RWPE2 (cell line): ENCODE results near the gene C16orf90.
"Not testable (repeated sequence)": the region's sequence is repeated elsewhere in the genome, so short reads cannot be mapped to it uniquely, and the experiment has no call there.

Experiments
- ATAC-seq: fragments of 200-7000 bp; cut with Tn5 transposase; 3 replicates; pipeline ENCODE4 v1.9.1; 2021; ENCODE audit warnings: low read depth
- DNase-seq: peaks from one replicate; pipeline ENCODE4 v3.0.0-alpha.2; 2020; ENCODE audit warnings: low spot score
- H3K27ac ChIP-seq: fragments of 450-650 bp; 2 replicates; pipeline ENCODE4 v1.5.1; 2017; ENCODE audit warnings: mild to moderate bottlenecking; ENCODE audit not compliant: poor library complexity, severe bottlenecking
- H3K27me3 ChIP-seq: fragments of 250-450 bp; sonication (Bioruptor Pico); 2 replicates; pipeline ENCODE4 v1.5.1; 2021; ENCODE audit warnings: mild to moderate bottlenecking, moderate library complexity; ENCODE audit not compliant: insufficient read depth, poor library complexity, severe bottlenecking
- H3K36me3 ChIP-seq: fragments of 250-450 bp; sonication (Bioruptor Pico); 2 replicates; pipeline ENCODE4 v1.5.1; 2020; ENCODE audit warnings: low read depth, mild to moderate bottlenecking, moderate library complexity
- H3K4me1 ChIP-seq: fragments of 250-450 bp; sonication (Bioruptor Pico); 2 replicates; pipeline ENCODE4 v1.5.1; 2021; ENCODE audit warnings: mild to moderate bottlenecking, moderate library complexity; ENCODE audit not compliant: insufficient read depth, poor library complexity, severe bottlenecking
- H3K4me3 ChIP-seq: fragments of 250-450 bp; sonication (Bioruptor Pico); 2 replicates; pipeline ENCODE4 v1.5.1; 2021; ENCODE audit warnings: mild to moderate bottlenecking, moderate library complexity; ENCODE audit not compliant: severe bottlenecking
- H3K9me3 ChIP-seq: fragments of 250-450 bp; sonication (Bioruptor Pico); 2 replicates; pipeline ENCODE4 v1.5.1; 2021; ENCODE audit warnings: mild to moderate bottlenecking, moderate library complexity; ENCODE audit not compliant: severe bottlenecking
- TF ChIP-seq, protein P1 (sequence below): fragments of 450-650 bp; IDR thresholded peaks from one replicate; pipeline ENCODE4 v1.5.1; 2017; ENCODE audit warnings: mild to moderate bottlenecking, moderate library complexity; ENCODE audit not compliant: poor library complexity, severe bottlenecking

Gene C16orf90

GRCh38 chr16:3508736-3509135 is 13.4 kb upstream of the C16orf90 start:
- TF ChIP-seq, protein P1, sequence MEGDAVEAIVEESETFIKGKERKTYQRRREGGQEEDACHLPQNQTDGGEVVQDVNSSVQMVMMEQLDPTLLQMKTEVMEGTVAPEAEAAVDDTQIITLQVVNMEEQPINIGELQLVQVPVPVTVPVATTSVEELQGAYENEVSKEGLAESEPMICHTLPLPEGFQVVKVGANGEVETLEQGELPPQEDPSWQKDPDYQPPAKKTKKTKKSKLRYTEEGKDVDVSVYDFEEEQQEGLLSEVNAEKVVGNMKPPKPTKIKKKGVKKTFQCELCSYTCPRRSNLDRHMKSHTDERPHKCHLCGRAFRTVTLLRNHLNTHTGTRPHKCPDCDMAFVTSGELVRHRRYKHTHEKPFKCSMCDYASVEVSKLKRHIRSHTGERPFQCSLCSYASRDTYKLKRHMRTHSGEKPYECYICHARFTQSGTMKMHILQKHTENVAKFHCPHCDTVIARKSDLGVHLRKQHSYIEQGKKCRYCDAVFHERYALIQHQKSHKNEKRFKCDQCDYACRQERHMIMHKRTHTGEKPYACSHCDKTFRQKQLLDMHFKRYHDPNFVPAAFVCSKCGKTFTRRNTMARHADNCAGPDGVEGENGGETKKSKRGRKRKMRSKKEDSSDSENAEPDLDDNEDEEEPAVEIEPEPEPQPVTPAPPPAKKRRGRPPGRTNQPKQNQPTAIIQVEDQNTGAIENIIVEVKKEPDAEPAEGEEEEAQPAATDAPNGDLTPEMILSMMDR, result no peak
- Histone ChIP-seq H3K4me3 (no peak overlapping the region), H3K27me3 (no peaks in the 10 kb centered on the region), H3K4me1 (no peaks in the 10 kb centered on the region), H3K27ac (no peak overlapping the region), H3K9me3 (no peaks in the 10 kb centered on the region), H3K36me3 (peaks cover 52% of the 10 kb centered on the region)
- ATAC-seq (no peak), DNase-seq (no peak)

GRCh38 chr16:3503523-3503922 is 8.2 kb upstream of the C16orf90 start:
- DNase-seq (no peak), ATAC-seq (no peak)
- Histone ChIP-seq H3K4me3 (no peak overlapping the region), H3K36me3 (peaks cover 22% of the 10 kb centered on the region), H3K4me1 (no peaks in the 10 kb centered on the region), H3K27me3 (no peaks in the 10 kb centered on the region), H3K9me3 (no peaks in the 10 kb centered on the region), H3K27ac (peak overlapping the region; percentile 10)
- TF ChIP-seq, protein P1, result no peak

GRCh38 chr16:3501783-3502400 is 6.6 kb upstream of the C16orf90 start:
- Histone ChIP-seq H3K27ac (peak overlapping the region; percentile 16), H3K4me1 (no peaks in the 10 kb centered on the region), H3K36me3 (peaks cover 14% of the 10 kb centered on the region), H3K4me3 (peak overlapping the region; percentile 85), H3K9me3 (no peaks in the 10 kb centered on the region), H3K27me3 (no peaks in the 10 kb centered on the region)
- ATAC-seq (no peak), DNase-seq (no peak)
- TF ChIP-seq, protein P1, result no peak

- Histone ChIP-seq H3K4me3 (peak overlapping the region; percentile 85), H3K27ac (peak overlapping the region; percentile 16), H3K36me3 (peaks cover 10% of the 10 kb centered on the region; the same call in 1 of the 2 replicates)
- ATAC-seq, H3K9me3 ChIP-seq, H3K27me3 ChIP-seq, DNase-seq, H3K4me1 ChIP-seq: not testable (repeated sequence)
These were observed 6.1 kb upstream of the C16orf90 start for GRCh38 chr16:3501412-3501761.

DNA sequence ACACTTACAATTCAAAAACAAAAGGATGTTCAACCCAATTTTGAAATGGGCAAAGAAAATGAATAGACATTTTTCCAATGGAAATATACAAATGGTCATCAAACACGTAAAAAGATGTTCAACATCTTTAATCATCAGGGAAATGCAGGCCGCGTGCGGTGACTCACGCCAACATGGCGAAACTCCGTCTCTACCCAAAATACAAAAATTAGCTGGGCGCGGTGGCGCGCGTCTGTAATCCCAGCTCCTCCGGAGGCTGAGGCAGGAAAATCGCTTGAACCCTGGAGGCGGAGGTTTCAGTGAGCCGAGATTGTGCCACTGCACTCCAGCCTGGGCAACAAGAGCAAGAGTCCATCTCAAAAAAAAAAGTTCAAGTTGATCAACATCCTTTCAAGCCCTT is 3.7 kb upstream of the C16orf90 start:
- H3K9me3 ChIP-seq, result no peaks in the 10 kb centered on the region
- TF ChIP-seq, protein P1, result no peak
- no peak for ATAC-seq

More for the DNA sequence above, 3.7 kb upstream of the C16orf90 start:
- Histone ChIP-seq H3K36me3 (no peaks in the 10 kb centered on the region), H3K27me3 (no peaks in the 10 kb centered on the region), H3K4me3 (no peak overlapping the region), H3K4me1 (no peaks in the 10 kb centered on the region), H3K27ac (no peak overlapping the region)
- no peak for DNase-seq
